Cardiac fibroblast (primary cell): Measurements from ENCODE around the gene DNAAF8.
"Not testable (repeated sequence)": the region's sequence is repeated elsewhere in the genome, so short reads cannot be mapped to it uniquely, and the experiment has no call there.

Source experiments
- DNase-seq, 2 donors: peaks; one replicate each; pipeline versions ENCODE4 v3.0.0 to v3.0.0-alpha.2; 2010; ENCODE audit warnings: low read depth in 2 of 2
- H3K4me3 ChIP-seq, 2 donors: replicated peaks in 1 of 2; 1 replicate in 1 of 2; 2 replicates in 1 of 2; pipeline ENCODE4 v1.5.1; 2011; ENCODE audit warnings: low read depth in 2 of 2, low read length in 2 of 2, mild to moderate bottlenecking in 2 of 2, moderate library complexity in 1 of 2
- TF ChIP-seq, protein P1 (sequence below): IDR thresholded peaks from one replicate; pipeline ENCODE4 v1.5.1; 2011; ENCODE audit warnings: low read depth, mild to moderate bottlenecking, low read length, inconsistent platforms

Gene DNAAF8

DNA sequence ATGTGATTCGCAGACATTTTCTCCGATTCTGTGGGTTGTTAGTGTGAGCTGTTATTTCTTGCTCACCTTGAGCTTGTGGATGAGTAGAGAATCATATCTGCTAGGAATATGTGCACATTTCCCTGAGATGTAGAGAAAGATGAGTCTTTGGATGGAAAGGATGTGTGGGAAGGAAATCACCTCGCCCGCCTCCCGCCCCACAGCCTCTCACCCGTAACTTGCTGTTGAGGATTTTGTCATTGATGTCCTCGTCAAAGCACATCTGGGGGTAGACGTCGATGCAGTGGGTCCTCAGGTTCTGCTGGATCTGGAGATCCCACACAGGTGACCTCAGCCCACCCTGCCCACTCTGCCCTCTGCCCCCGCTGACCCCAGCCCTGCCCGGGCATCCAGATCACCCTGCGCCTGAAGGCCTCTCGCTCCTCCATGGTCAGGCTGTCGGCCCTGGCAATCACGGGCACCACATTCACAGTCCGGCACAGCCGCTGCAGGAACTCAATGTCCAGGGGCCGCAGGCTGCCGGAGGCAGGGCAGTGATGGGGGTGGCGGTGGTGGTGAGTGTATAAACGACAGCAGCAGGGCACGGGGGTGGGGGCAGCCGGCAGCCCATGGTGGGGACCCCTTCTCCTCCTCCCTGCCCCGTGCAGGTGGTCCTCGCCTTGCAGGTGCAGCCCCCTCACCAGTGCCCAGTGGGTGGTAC lies 49.1 kb downstream of the DNAAF8 start:
- no peak overlapping the region for H3K4me3 ChIP-seq
- no peak for DNase-seq
- TF ChIP-seq, protein P1, sequence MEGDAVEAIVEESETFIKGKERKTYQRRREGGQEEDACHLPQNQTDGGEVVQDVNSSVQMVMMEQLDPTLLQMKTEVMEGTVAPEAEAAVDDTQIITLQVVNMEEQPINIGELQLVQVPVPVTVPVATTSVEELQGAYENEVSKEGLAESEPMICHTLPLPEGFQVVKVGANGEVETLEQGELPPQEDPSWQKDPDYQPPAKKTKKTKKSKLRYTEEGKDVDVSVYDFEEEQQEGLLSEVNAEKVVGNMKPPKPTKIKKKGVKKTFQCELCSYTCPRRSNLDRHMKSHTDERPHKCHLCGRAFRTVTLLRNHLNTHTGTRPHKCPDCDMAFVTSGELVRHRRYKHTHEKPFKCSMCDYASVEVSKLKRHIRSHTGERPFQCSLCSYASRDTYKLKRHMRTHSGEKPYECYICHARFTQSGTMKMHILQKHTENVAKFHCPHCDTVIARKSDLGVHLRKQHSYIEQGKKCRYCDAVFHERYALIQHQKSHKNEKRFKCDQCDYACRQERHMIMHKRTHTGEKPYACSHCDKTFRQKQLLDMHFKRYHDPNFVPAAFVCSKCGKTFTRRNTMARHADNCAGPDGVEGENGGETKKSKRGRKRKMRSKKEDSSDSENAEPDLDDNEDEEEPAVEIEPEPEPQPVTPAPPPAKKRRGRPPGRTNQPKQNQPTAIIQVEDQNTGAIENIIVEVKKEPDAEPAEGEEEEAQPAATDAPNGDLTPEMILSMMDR: no peak

DNA sequence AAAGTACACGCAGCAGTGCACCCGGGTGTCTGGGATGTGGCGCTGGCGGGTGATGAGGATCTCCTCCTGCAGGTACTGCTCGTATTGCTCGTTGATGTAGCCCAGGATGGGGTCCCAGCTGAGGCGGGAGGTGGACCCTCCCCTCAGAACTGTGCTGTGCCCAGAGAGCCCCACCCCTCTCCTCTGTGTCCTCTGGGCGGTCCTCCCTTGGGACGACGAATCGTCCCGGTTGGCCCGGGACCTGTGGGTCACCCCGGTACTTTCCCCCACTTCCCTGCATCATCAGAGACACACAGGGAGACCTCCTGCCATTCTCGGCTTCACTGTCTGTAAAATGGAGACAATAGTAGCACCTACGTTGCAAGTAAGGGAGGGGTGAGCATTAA lies 49.6 kb downstream of the DNAAF8 start:
- DNase-seq: no peak
- TF ChIP-seq, protein P1: no peak

GRCh38 chr16:4784444-4784987 lies 50.2 kb downstream of the DNAAF8 start:
- H3K4me3 ChIP-seq, DNase-seq: not testable (repeated sequence)

More for the DNA sequence above, 49.6 kb downstream of the DNAAF8 start:
- H3K4me3 ChIP-seq: no peak overlapping the region

DNA sequence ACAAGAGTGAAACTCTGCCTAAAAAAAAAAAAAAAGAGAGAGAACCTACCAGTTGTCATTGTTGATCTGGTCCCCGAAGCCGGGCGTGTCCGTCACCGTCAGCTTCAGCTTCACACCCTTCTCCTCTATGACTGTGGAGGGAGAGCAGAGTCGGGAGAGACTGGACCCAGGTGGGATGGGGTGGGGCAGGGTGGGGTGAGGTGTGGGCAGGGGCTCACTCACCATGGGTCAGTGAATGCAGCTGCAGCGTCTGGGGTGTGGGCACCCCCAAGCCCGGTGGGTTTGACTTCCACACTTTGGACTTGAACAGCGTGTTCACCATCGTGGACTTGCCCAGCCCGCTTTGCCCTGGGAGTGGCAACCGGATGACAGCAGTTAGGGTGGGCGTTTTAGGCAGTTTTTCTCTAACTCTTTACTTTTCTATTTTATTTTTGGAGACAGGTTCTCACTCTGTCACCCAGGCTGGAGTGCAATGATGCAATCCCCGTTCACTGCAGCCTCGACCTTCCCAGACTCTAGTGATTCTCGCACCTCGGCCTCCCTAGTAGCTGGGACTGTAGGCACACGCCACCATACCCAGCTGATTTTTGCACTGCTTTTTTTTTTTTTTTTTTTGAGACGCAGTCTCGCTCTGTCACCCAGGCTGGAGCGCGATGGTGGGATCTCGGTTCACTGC lies 51.6 kb downstream of the DNAAF8 start:
- TF ChIP-seq, protein P1: no peak
- H3K4me3 ChIP-seq: no peak overlapping the region
- no peak for DNase-seq

DNA sequence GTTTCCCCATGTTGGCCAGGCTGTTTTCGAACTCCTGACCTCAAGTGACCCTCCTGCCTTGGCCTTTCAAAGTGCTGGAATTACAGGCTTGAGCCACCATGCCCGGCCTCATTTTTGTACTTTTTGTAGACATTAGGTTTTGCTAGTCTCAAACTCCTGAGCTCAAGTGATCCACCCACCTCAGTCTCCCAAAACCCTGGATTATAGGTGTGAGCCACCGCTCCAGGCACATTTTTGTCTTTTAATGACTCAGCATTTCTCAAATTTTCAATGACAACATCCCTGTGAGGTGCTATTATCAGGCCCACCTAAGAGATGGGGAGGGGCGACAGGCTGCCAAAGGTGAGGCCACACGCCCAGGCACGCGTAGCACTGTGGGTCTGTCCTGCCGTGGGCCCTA lies 52.7 kb downstream of the DNAAF8 start:
- TF ChIP-seq, protein P1: no peak
- DNase-seq: no peak
- no peak overlapping the region for H3K4me3 ChIP-seq

DNA sequence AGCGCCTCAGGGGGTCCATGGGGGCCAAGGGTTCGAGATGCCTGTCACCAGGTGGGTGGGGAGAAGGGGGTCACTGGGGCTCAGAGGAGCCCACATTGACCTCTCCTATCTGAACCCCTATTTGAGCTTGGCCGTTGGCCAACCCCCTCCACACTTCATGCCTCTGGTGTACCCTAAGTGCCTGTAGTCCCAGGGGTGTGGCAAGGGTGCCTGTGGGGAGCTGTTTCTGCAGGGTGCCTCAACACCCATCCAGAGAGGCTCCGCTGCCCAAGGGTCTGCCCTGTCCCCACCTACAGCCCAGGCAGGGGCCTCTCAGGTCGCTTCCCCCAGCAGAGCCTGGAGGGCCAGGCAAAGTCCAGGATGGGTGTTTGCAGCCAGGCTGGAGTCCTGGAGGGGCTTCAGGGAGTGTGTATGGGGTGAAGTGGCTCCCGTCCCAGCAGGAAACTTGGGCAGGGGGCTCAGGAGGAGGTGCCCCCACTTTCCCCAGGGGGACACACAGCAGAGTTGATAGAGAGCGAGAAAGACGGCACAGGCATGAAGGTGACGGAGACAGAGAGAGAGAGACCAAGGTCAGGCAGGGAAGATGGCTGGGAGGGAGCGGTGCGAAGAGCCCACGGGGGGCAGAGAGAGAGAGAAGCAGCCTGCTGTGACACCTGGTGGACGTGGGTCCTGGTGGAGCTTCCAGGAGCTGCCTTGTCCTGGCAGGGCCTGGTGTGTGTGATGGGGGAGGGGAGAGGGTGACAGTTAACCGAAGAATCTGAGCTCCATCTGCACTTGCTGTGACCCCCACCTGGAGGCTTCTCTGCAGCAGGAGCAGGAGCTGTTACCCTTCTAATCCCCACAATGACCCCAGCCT lies 53.5 kb downstream of the DNAAF8 start, which contains the start of gene SEPTIN12:
Gene SEPTIN12 (minus strand): TSS at position 719 of the 856 bp plus-strand sequence. CDS start 700 bp downstream, at position 19.
- TF ChIP-seq, protein P1: no peak
- H3K4me3 ChIP-seq: no peak within 1 kb of the TSS
- DNase-seq: no peak
